Measurements from ENCODE around the gene CDK17. TPM values are rescaled to one million over a fixed set of nuclear protein-coding genes. Genes with fewer than 3 reads are reported as not detected.

Gene CDK17
- total and polyA plus RNA-seq, 10 donors: 12.9 to 108 (median 66.4) TPM

GRCh38 chr12:96371138-96371789 is 29.0 kb downstream of the CDK17 start:
- no peaks in the 10 kb centered on the region for H3K9me3 ChIP-seq
- H3K27ac ChIP-seq: no peak overlapping the region
- H3K4me1 ChIP-seq: peaks cover 40 to 100% (median 84%) of the 10 kb centered on the region in 6 donors
- intact Hi-C loops (cut with DNase I; ENCODE audit: low total_unique reads): no loop called here
- 77 to 88% (median 82%) methylated on average over 5 of the region's 5 CpGs for WGBS, 5 donors
- no peaks in the 10 kb centered on the region for H3K27me3 ChIP-seq (replicated peaks in 1 of 7)
- no peaks in the 10 kb centered on the region for H3K36me3 ChIP-seq
- no peak overlapping the region for H3K4me3 ChIP-seq
- TF ChIP-seq POLR2A (IDR thresholded peaks at IDR 0.05) (no peak), CTCF (IDR thresholded peaks at IDR 0.05 in 8 of 11, conservative IDR thresholded peaks at IDR 0.05 in 3 of 11) (no peak), POLR2AphosphoS5 (IDR thresholded peaks at IDR 0.05) (no peak)
- no peak for DNase-seq

- Histone ChIP-seq H3K4me3 (no peak overlapping the region), H3K4me1 (peaks cover 22 to 100% (median 76%) of the 10 kb centered on the region in 6 donors), H3K27ac (peak overlapping the region in 2 of 8 donors; percentile 19 to 41), H3K9me3 (no peaks in the 10 kb centered on the region), H3K36me3 (no peaks in the 10 kb centered on the region), H3K27me3 (replicated peaks in 1 of 7) (no peaks in the 10 kb centered on the region)
- TF ChIP-seq CTCF (IDR thresholded peaks at IDR 0.05 in 8 of 11, conservative IDR thresholded peaks at IDR 0.05 in 3 of 11) (no peak), POLR2AphosphoS5 (IDR thresholded peaks at IDR 0.05) (no peak), POLR2A (IDR thresholded peaks at IDR 0.05) (no peak)
- WGBS, 5 donors: 37 to 67% (median 50%) methylated on average over 1 of the region's 1 CpG; no CpG with 5 or more reads in 1 of the 5 donors
- DNase-seq: no peak
- intact Hi-C loops (cut with DNase I; ENCODE audit: low total_unique reads): no loop called here
Observed at GRCh38 chr12:96368687-96369086, 31.6 kb downstream of the CDK17 start.

GRCh38 chr12:96368233-96368632 is 32.0 kb downstream of the CDK17 start:
- no peaks in the 10 kb centered on the region for H3K27me3 ChIP-seq (replicated peaks in 1 of 7)
- H3K27ac ChIP-seq: peak overlapping the region in 3 of 8 donors; percentile 8 to 41 (median 19)
- TF ChIP-seq POLR2A (IDR thresholded peaks at IDR 0.05) (no peak), CTCF (IDR thresholded peaks at IDR 0.05 in 8 of 11, conservative IDR thresholded peaks at IDR 0.05 in 3 of 11) (no peak), POLR2AphosphoS5 (IDR thresholded peaks at IDR 0.05) (no peak)
- no peaks in the 10 kb centered on the region for H3K9me3 ChIP-seq
- no peak overlapping the region for H3K4me3 ChIP-seq
- peaks cover 22 to 100% (median 74%) of the 10 kb centered on the region in 6 donors for H3K4me1 ChIP-seq
- H3K36me3 ChIP-seq: no peaks in the 10 kb centered on the region
- intact Hi-C loops (cut with DNase I; ENCODE audit: low total_unique reads): no loop called here
- no peak for DNase-seq
- WGBS, 5 donors: 20 to 37% (median 26%) methylated on average over 2 of the region's 2 CpGs

GRCh38 chr12:96366381-96366654 is 33.9 kb downstream of the CDK17 start:
- no peaks in the 10 kb centered on the region for H3K9me3 ChIP-seq
- no peak overlapping the region for H3K4me3 ChIP-seq
- no peaks in the 10 kb centered on the region for H3K36me3 ChIP-seq
- intact Hi-C loops (cut with DNase I; ENCODE audit: low total_unique reads): no loop called here
- no peak for TF ChIP-seq POLR2A (IDR thresholded peaks at IDR 0.05)
- no peak for TF ChIP-seq CTCF (IDR thresholded peaks at IDR 0.05 in 8 of 11, conservative IDR thresholded peaks at IDR 0.05 in 3 of 11)
- TF ChIP-seq POLR2AphosphoS5 (IDR thresholded peaks at IDR 0.05): no peak
- no peak for DNase-seq
- WGBS, 5 donors: 94 to 97% (median 95%) methylated on average over 2 of the region's 2 CpGs
- no peak overlapping the region for H3K27ac ChIP-seq
- H3K4me1 ChIP-seq: peaks cover 22 to 100% (median 67%) of the 10 kb centered on the region in 6 donors
- H3K27me3 ChIP-seq (replicated peaks in 1 of 7): no peaks in the 10 kb centered on the region
